Stimulated activated CD4-positive, alpha-beta T cell treated with anti-CD3 and anti-CD28 coated beads, TNF-alpha, amount 100 ng/mL, for 24 hours (primary cell): ENCODE measurements around the gene RNF6.

Experiments
- DNase-seq, 3 experiments: peaks; one replicate each; pipeline ENCODE4 v3.0.0-alpha.2; 2020; ENCODE audit warnings: low read depth in 3 of 3

RNF6 gene

DNA sequence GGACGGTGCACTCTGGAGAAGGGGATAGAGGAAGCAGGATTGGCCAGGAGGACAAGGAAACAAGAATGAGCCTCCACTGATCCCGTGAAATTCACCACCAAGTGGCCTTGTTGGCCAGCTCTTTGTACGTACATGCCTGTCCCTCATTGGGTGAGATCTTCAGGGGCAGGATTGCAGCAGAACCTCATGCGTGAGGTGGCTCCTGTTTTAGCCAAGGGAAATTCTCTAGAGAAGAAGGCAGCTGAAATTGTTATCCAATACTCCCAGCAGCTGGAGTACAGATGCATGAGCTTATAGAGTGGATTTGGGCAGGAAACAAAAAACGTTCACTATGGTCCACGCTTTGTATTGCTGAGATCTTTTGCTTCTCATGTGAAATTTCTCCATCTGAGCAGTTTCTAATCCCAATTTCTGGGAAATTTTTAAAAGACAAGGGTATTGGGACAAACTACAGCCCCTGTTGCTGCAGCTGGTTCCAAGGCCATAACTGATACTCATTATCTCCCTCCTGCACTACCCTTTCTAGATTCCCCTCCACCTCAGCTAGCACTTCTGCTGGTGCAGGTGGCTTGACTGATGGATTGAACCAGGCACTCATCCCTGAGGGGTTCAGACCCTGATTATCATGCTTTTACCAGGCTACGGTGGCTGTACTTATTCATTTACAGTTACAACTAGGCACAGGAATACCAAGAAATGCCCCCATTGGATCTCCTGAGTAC is 3.9 kb upstream of the RNF6 start:
- no peak for DNase-seq

DNA sequence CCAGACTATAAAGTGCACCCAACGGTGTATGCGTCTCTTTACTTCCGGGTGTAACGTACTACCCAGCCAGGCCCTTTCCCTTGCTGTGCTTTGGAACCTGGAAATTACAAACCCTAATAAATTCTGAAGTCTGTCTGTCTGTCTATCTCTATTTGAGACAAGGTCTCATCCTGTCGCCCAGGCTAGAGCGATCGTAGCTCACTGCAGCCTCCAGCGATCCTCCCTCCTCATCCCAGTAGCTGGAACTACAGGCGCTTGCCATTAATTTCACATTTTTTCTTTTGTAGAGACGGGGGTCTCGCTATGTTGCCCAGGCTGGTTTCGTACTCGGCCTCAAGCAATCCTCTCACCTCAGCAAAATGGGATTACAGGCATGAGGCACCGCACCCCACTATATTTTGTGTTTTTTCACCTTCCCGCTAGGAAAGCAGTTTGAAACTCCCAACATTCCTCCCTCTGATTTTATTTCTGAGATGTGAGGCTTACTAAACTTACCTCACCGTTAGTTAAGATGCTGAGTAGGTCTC is 469 bp upstream of the RNF6 start:
- no peak for DNase-seq

DNA sequence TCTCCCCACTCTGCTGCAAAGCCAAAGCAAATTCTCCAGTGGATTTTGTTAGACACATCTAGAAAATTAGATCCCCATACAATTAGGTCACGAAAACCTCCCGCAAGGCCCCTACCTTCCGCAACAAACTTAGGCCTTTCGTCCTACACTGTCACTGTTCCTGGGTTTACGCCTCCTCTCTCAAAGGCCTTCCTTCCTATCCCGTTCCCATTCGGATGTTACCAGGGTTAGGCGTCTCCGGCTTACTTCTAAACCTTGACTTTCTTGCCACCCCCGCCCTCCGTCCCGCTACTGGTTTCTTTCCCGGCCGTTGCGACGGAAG is 754 bp downstream of the RNF6 start:
- DNase-seq, result no peak

DNA sequence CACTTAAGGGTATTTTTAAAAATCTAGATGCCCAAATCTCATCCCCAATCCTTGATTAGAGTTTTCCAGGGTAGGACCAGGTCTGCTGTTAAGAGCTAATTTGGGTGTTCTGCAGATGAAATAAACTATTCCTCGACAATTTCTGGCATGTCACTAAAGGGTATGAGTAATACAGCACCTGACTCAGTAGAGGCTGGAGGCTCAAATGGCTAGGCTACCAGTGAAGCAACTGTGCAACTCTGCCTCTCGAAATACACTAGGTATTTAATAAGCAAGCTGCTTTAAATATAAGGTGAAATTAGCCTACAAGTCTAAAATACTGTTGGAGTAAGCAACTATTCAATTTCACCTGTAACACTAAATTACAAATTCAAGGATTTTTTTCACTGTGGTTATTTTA is 1.5 kb downstream of the RNF6 start:
- DNase-seq, result no peak

DNA sequence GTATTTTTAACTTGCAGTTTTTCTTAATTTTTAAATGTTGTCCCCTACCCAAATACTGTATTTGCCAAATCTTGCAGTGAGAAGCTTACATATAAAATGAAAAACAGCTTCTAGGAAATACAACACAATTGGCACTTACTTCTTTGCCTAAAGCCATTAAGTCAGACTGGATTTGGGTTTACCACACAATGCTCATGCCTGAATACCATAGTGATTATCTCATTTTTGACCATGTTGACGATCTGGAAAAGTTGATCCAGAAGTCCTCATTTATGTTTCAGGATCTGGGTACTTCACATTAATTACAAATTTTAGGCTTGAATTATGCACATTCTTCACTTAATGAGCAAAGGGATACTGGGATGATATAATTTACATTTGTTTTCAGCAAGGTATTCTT is 2.4 kb downstream of the RNF6 start:
- DNase-seq, result no peak

DNA sequence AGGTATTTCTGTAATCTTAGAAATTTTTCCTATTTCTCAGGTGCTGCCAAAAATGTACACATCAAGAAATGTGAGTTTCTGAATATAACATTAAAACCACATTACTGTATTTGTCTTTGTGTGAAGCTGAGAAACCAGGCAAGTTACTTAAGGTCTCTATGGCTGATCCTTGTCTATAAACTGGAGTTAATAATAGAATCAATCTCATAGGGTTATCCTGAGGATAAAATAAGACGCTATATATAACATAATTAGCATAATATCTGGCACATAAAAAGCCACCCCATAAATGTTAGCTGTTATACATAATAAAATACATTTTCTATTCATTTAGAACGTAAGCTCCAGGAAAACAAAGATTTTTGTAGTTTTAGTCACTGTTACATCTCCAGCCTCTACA is 6.1 kb downstream of the RNF6 start:
- DNase-seq, result no peak

DNA sequence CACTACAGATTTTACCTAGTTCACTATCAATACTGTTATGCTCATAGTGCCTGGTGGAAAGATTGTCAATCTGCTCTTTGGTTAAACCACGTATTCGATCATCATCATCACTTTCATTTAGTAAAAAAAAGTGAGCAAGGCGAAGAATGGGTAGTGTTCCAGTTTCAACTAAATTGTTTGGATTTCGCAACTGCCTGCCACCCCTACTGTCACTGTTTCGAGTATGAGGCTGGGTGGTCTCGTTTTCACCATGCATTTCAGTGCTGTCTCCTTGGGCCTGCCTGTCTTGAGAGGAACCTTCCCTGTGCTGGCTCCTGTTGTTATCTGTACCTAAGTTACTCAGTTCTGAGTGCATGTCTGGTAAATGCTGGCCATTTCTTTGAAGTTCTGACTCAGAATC is 8.1 kb downstream of the RNF6 start:
- no peak for DNase-seq

DNA sequence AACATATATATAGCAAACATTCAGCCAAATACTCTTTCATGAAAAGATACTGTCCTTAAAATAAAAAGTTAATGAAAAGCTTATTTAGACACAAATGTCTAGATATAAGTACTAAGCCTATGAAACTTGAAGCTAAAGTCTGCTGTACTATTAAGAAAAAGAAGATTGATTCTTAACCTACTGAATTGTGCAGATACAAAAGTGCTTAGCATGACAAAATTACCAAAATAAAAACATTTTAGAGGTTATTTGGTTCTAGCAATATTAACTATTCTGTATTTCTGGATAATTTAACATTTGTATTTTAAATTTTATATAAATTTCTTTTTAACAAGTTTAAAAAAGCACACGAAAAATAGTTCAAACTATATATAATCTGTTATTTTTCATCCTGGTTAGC is 8.8 kb downstream of the RNF6 start:
- no peak for DNase-seq

DNA sequence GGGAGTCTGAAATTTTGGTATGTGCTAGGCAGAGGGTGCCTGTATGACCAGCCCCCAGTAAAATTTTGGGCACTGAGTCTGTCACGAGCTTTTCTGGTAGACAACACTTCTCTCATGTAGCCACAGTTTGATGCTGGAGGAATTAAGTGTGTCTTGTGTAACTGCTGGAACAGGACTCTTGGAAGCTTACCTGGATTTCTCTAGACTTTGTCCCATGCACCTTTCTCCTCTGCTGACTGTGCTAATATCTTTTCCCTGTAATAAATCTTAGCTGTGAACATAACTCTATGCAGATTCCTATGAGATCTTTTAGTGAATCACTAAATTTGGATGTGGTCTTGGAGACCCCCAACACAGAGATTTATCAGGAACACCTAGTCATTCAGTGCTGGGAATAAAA is 13.8 kb downstream of the RNF6 start:
- no peak for DNase-seq

DNA sequence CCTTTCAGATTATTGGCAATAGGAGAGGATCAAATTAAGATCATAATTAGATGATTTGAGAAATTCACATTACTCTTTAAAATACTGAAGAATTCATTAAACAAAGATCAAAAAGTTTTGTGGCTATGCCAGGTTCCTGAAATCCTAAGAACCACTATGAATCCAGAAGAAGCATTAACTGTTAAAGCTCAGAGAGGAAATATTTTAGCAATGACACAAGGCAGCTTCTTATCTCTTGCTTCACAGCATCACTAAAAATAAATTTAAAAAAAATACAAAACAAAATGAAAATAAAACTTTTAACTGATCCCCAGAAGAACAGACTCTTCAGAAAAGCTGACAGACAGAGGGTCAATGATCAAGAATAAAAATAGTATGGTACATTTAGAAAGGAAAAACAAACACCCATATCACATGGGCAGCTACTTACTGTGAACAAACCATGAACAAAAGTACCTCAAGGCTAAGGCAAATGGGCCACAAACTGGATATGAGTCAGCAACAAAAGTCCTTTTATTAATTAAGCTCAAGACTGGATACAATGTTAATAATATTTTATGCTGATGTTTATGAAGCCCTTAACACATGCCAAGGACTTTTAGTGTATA is 19.6 kb downstream of the RNF6 start:
- DNase-seq, result no peak

DNA sequence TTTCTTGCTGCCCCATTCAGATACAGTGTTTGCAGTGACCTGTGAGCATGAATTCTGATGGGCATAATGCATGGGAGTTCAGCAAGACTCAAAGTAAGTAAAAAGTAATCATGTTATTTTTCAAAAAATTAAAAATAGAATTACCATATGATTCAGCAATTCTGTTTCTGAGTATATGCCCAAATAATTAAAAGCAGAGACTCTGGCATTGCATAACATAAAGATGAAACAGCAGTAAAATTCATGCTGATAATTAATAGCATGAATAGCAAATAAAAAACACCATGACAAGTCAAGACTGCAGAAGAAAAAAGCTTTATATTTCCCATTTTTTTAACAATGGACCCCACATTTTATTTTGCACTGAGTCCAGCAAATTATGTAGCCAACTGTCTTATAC is 21.3 kb downstream of the RNF6 start:
- no peak for DNase-seq

DNA sequence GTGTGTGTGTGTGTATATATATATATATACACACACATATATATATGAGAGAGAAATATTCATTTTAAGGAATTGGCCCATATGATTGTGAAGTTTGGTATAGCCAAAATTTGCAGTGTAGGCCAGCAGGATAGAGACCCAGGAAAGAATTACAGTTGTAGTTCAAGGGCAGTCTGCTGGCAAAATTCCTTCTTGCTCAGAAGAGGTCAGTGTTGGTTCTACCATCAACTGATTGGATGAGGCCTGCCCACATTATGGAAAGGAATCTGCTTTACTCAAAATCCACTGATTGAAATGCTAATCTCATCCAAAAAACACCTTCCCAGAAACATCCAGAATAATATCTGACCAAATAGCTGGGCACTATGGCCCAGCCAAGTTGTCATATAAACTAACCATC is 24.0 kb downstream of the RNF6 start:
- no peak for DNase-seq

DNA sequence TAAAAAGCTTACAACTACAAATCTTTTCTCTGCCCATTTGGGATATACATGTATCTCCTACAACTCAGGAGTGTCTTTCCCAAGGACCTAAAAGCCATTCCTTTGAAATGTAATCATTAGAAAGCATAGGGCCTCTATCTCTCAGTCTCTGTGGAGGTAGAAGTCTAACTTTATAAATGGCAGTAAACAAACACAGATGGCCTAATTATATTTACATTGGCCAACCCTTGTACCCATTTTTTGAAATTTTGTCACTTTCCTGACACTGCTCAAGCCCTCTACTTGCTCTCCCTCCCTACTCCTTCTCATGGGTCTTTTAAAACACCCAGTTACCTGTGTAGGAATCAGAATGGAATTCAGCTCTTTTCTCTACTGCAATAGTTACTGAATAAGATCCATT is 24.8 kb downstream of the RNF6 start:
- DNase-seq, result no peak

DNA sequence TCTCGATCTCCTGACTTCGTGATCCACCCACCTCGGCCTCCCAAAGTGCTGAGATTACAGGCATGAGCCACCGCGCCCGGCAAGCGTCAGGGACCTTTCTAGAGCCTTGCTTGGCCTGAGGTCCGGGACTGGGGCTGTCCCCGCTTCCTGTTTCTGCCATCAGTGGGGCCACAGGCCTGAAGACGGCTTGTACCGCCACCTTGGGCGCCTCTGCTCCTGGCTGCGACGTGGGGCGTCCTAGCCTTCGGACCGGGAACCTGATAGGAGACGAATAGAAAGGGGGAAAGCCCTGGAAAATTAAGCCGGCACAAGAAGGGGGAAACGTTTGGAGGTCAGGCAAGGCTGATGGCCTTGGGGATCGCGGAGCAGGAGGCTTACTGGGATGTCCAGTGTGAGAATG is 35.1 kb downstream of the RNF6 start:
- DNase-seq, result no peak

DNA sequence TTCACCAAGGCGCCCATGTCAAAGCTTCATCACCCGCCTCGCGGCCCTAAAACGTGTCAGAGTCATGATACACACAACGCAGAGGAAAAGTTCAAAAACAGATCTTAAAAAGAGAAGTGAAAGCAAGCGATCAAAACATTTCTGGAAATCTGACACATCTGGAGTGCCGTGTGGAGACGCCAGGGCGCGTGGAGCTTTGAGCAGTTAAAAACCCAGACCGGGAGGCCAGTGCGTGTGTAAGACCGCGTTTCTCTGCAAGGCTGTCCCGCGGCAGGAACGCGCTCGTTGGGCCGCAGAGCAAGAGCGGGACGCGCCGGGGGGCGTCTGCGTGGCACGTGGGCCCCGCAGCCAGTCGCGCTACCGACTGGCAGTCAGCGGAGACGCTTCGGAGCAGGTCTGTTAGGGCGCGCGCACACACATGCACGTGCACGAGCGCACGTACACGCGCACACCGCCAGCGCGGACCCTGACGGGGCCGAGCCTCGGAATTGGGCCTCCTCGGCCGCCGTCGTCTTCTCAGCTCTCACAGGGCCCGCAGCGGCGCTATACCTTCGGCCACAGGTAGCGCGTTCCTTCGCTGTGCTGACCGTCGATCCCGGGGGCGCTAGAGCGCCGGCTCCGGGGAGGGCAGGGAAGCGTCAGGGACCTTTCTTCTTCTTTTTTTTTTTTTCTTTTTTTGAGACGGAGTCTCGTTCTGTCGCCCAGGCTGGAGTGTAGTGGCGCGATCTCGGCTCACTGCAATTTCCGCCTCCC is 35.8 kb downstream of the RNF6 start:
- DNase-seq, result peak; percentile 78 to 87 (median 78)

DNA sequence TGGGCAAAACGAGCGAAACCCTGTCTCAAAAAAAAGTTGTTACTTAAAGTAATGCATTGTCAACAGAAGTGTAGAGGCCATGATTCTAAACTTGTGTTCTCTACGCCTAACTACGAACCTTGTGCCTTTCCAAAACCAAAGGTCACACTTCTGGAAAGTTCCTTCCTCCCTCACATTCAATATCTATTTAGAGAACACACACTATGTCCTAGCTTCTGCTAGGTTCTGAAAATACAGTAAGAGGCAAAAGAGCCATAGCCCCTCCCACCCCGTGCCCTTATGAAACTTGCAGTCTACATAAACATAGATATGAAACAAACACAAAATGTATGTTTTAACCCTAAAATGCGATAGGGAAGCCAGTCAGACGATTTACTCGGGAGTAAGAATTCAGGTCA is 36.4 kb downstream of the RNF6 start:
- DNase-seq, result no peak

DNA sequence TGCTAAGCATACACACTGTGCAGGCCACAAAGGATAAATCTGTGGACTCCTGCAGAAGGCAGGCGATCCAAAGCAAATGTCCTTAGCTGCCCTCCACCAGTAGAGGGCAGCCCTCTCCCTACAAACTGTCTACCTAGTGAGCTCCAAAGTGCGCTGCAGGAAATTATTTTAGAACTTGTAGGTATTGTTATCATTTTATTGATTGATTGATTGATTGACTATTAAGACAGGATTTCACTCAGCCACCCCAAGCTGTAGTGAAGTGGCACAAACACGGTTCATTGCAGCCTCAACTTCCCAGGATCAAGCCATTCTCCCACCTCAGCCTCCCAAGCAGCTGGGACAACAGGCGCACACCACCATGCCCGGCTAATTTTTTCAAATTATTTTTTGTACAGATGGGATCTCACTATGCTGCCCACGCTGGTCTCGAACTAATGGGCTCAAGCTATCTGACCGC is 37.3 kb downstream of the RNF6 start:
- peak; percentile 42 to 57 (median 46) for DNase-seq

DNA sequence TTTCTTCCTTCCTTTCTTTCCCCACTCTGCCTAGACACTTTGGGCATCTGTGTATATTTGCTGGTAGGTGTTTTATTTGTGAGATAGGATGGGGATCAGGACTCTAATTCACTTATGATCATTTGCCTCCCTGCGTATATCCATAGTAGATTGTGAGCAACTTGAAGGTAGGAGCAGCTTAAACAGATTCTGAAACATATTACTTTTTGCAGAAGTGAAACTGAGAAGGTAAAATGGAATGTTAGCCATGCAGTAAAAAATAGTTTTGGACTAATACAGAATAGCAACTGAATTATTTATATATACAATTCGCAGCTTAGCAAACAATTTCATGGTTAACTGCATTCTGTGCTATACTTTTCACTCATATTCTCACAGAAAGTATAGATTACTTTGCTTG is 38.7 kb downstream of the RNF6 start:
- no peak for DNase-seq

DNA sequence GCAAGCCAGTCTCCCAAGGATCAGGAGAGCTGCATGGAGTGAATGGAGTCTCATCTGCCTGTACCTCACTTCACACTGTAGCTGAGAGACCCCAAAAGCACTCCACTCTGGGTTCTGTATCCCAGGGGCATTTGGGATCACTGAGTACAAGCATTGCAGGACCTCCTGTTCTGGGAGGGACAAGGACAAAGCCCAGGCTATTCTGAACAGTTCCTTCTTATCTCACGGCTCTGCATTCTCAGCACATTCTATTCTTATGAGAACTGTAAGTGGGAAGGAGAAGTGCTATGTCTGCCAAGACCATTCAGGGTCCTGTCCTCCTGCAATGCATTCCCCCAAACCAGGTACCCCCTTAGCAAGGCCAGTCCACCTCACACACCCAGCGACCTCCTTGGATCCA is 42.8 kb downstream of the RNF6 start:
- DNase-seq, result no peak

DNA sequence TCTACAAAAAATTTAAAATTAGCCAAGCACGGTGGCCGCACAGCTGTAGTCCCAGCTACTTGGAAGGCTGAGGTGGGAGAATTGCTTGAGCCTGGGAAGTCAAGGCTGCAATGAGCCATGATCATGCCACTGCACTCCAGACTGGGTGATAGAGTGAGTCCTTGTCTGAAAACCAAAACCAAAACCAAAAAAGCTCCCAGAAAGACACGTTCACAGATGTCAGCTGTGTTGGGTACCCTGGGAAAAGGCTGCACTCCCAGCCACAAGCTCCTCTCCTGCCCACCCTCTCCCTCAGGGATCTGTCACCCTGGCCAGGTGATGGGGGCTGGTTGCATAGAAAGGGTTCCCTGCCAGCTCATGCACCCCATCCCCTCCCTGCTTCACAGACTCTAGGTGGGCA is 53.3 kb downstream of the RNF6 start:
- no peak for DNase-seq

DNA sequence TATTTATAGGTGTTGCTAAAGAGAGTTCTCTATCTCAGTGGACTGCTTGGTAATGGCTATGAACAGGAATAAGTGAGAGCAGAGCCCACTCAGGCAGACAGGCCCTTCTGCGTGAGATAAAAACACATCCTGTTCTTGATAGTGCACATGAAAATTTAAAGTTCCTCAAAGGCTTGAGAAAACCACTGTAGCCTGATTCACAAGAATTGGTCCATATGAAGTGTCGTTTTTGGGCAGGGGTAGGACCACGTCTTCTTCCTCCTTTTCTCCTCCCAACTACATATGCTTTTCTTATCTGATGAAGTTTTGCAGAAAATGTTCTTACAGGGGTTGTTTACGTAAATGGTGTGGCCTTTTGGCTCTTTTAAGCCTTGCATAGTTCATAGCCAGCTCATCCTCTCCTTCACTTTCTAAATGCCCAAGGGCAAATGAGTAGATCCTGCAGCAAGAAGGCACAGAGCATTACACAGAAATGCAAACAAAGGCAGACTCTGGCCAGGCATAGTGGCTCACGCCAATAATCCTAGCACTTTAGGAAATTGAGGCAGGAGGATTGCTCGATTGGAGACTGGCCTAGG is 53.8 kb downstream of the RNF6 start:
- no peak for DNase-seq

DNA sequence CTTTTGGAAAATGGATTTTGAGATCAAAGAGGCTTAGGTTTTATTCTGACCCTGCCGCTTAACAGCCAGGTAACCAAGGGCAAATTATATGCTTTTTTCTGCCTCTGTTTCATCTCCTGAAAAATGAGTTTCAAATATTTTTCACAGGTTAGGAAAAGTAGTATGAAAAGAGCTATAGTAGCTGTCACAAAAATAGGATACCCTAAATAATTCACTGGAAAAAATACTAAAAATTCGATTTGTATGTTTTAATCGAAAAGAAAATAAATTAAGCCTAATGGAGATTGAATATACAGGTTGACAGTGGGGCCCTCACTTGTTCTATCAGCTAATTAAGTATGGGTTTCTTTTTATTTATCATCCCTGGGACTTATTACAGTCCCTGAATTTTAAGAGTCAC is 58.3 kb downstream of the RNF6 start:
- no peak for DNase-seq
